GM10248 (cell line): ENCODE measurements around the gene RNF157.

Experiments
- CTCF ChIA-PET: fragments of 300-600 bp; sonication (Branson Sonifier 250); formaldehyde crosslinking; extraction: SDS; loops from one replicate; lab custom pipeline; 2021; ENCODE audit warnings: antibody characterized with exemption; lab: Yijun Ruan, JAX
- POLR2A ChIA-PET: fragments of 350-650 bp; sonication (Branson Sonifier 250); formaldehyde crosslinking; extraction: SDS; loops from one replicate; lab custom pipeline; 2020; ENCODE audit warnings: antibody characterized with exemption; lab: Yijun Ruan, JAX
- DNase-seq: peaks from one replicate; pipeline ENCODE4 v3.0.0; 2012; ENCODE audit errors: extremely low spot score
- CTCF ChIP-seq: IDR thresholded peaks from 2 replicates; pipeline ENCODE4 v1.5.1; 2012; ENCODE audit warnings: mild to moderate bottlenecking, low read depth; ENCODE audit errors: extremely low read depth, missing control alignments, control extremely low read depth

Gene RNF157

GRCh38 chr17:76094046-76094445 is 146.2 kb downstream of the RNF157 start:
- no peak for DNase-seq
- CTCF ChIA-PET, result interaction anchor here (0.9 to 1.4 kb wide), 3 partner anchors 89 to 209 kb away, joined by 3 read pairs; no protein-coding TSS in a partner anchor
- TF ChIP-seq CTCF, result no peak
- POLR2A ChIA-PET, result interaction anchor here (0.6 kb wide), 1 partner anchor 13 kb away, joined by 3 read pairs; no protein-coding TSS in a partner anchor

- DNase-seq, result no peak
- CTCF ChIA-PET, result interaction anchor here (0.8 to 1.6 kb wide), 3 partner anchors 33 to 210 kb away, joined by 3 to 4 read pairs (median 3); no protein-coding TSS in a partner anchor
- no peak for TF ChIP-seq CTCF
- POLR2A ChIA-PET, result no interaction called here
Measured at GRCh38 chr17:76092526-76093413, 147.5 kb downstream of the RNF157 start.
